IPS-15b (cell line): ENCODE results near the gene C2CD5.
"Not testable (repeated sequence)": the region's sequence is repeated elsewhere in the genome, so short reads cannot be mapped to it uniquely, and the experiment has no call there.

Source experiments
- H3K27me3 ChIP-seq: one replicate; pipeline ENCODE4 v1.6.1; 2013; ENCODE audit warnings: low read length; ENCODE audit not compliant: control insufficient read depth, insufficient read depth
- H3K36me3 ChIP-seq: one replicate; pipeline ENCODE4 v1.6.1; 2013; ENCODE audit warnings: low read length; ENCODE audit not compliant: control insufficient read depth, insufficient read depth
- H3K4me1 ChIP-seq: one replicate; pipeline ENCODE4 v1.6.1; 2013; ENCODE audit warnings: mild to moderate bottlenecking, low read length; ENCODE audit not compliant: control insufficient read depth, insufficient read depth
- H3K4me3 ChIP-seq: one replicate; pipeline ENCODE4 v1.5.1; 2013; ENCODE audit warnings: low read depth, low read length
- H3K9ac ChIP-seq: one replicate; pipeline ENCODE4 v1.6.1; 2013; ENCODE audit warnings: low read depth, mild to moderate bottlenecking, low read length
- H3K9me3 ChIP-seq: one replicate; pipeline ENCODE4 v1.6.1; 2013; ENCODE audit warnings: mild to moderate bottlenecking, low read length; ENCODE audit not compliant: control insufficient read depth, insufficient read depth

The C2CD5 gene

DNA sequence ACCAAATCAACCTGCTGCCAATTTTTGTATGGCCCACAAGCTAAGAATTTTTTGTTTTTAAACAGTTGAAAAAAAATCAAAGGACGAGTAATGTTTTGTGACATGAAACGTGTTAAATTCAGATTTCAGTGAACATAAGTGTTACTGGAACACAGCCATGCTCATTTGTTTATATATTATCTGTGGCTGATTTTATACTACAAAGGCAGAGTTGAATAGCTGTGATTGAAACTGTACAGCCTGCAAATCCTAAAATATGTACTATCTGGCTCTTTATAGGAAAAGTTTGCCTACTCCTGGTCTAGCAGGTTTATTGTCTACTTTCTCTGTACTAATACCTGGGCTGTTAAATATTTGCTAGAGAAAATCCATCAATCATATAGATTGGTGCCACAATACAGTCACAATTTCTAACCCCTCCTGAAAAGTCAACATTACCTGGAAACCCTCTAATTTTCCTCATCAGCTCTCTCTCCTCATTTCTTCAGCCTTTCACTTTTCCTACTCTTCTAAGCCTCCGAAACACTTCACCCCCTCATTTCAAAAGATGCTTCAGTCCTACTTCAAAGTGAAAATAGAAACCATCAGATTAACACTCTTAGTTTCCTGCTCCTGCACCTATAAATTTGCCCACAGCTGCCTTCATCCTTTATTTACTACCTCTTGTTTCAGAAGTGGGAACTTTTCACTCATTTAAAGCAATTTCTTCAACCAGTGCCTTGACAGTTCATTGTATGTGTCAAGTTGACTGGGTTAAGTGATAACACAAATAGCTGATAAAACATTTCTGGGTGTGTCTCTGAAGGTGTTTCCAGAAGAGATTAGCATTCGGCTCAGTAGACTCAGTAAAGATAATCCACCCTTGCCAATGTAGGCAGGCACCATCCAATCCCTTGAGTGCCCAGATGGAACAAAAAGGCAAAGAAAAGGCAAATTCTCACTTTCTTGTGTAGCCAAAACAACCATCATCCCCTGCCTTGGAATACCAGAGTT is 18.0 kb upstream of the C2CD5 start:
- no peaks in the 10 kb centered on the region for H3K9me3 ChIP-seq
- no peak overlapping the region for H3K9ac ChIP-seq
- no peaks in the 10 kb centered on the region for H3K27me3 ChIP-seq
- H3K36me3 ChIP-seq, result no peaks in the 10 kb centered on the region
- H3K4me1 ChIP-seq, result no peaks in the 10 kb centered on the region
- no peak overlapping the region for H3K4me3 ChIP-seq

GRCh38 chr12:22554750-22555149 is 10.4 kb upstream of the C2CD5 start:
- H3K4me3 ChIP-seq, H3K9ac ChIP-seq, H3K36me3 ChIP-seq, H3K27me3 ChIP-seq, H3K9me3 ChIP-seq: not testable (repeated sequence)
- peaks cover 14% of the 10 kb centered on the region for H3K4me1 ChIP-seq

DNA sequence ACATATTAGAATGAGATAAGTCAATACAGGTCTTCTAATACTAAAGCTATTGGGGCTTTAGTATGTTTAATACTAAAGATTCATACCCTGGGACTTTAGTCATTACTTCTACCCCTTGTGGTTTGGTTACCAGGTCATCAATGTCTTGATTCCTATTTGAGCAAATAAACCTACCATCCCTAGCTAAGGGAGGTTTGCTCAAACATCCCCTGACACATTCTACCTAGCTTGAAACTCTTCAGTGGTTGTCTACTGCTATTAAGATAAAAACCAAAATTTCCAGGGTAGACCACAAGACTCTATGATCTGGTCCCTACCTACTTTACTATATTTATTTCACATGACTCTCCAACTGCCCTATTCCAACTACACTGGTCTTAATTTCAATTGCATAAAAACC is 7.3 kb upstream of the C2CD5 start:
- no peaks in the 10 kb centered on the region for H3K36me3 ChIP-seq
- no peak overlapping the region for H3K9ac ChIP-seq
- no peaks in the 10 kb centered on the region for H3K27me3 ChIP-seq
- no peaks in the 10 kb centered on the region for H3K9me3 ChIP-seq
- H3K4me3 ChIP-seq, result no peak overlapping the region
- H3K4me1 ChIP-seq, result peaks cover 14% of the 10 kb centered on the region

- peak overlapping the region; percentile 65 for H3K9ac ChIP-seq
- peak overlapping the region; percentile 90 for H3K4me3 ChIP-seq
- H3K27me3 ChIP-seq, result no peaks in the 10 kb centered on the region
- no peaks in the 10 kb centered on the region for H3K9me3 ChIP-seq
- no peaks in the 10 kb centered on the region for H3K36me3 ChIP-seq
- peaks cover 10% of the 10 kb centered on the region for H3K4me1 ChIP-seq
Observed at GRCh38 chr12:22545255-22545654, 913 bp upstream of the C2CD5 start.

GRCh38 chr12:22543246-22544037 is 900 bp downstream of the C2CD5 start:
- Histone ChIP-seq H3K27me3 (no peaks in the 10 kb centered on the region), H3K4me1 (peaks cover 11% of the 10 kb centered on the region), H3K9ac (peak overlapping the region; percentile 68), H3K4me3 (peak overlapping the region; percentile 90), H3K36me3 (no peaks in the 10 kb centered on the region), H3K9me3 (no peaks in the 10 kb centered on the region)

DNA sequence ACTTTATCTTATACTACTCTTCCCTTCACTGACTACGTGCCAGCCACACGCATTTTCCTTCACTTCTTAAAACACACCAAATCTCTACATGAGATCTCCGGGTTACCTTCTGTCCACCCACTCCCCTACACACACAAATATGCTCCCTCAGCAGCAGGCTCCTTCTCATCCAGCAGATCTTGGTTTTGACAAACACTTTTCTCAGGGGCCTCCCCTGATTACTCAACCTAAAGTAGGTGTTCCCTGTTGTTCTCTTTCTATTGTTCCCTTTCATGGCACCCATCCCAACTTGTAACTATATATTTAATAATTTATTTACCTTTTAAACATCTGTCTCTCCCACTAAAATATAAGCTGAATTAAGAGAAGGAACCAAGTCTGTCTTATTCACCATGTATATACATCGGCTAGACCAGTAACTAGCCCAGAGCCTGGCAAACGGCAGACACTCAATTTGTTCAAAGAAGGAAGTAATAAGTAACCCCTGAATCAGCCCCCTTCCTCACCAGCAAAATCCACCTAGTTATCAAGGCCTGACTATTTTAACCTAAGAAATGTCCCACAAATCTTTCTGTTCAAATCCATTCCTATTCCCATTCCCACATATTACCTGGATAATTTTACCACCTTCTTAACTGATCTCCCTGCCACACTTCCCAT is 2.7 kb downstream of the C2CD5 start:
- Histone ChIP-seq H3K4me1 (peaks cover 14% of the 10 kb centered on the region), H3K36me3 (no peaks in the 10 kb centered on the region), H3K9ac (no peak overlapping the region), H3K4me3 (no peak overlapping the region), H3K27me3 (no peaks in the 10 kb centered on the region), H3K9me3 (no peaks in the 10 kb centered on the region)

GRCh38 chr12:22539055-22539454 is 5.3 kb downstream of the C2CD5 start:
- Histone ChIP-seq H3K9ac (no peak overlapping the region), H3K4me3 (no peak overlapping the region), H3K36me3 (no peaks in the 10 kb centered on the region), H3K27me3 (no peaks in the 10 kb centered on the region), H3K9me3 (no peaks in the 10 kb centered on the region), H3K4me1 (peaks cover 21% of the 10 kb centered on the region)

DNA sequence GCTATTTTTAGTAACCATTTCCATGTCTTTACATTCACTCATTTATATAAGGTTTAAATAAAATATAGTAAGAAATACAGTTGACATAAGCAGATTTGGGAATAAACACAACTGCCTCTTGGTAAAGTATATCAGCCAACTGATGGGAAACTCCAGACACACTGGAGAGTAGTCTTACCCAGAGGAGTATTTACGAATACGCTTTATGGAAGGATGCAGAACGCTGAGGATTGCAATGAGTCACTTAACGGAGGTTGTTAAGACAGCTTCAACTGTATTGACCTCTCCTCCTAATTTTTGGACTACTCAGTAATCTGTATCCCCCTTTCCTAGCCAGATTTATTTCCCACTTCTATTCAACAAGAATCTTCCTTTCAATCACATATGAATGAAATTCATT is 6.0 kb downstream of the C2CD5 start:
- Histone ChIP-seq H3K9ac (no peak overlapping the region), H3K4me1 (peaks cover 20% of the 10 kb centered on the region), H3K4me3 (no peak overlapping the region), H3K9me3 (no peaks in the 10 kb centered on the region), H3K27me3 (no peaks in the 10 kb centered on the region), H3K36me3 (peaks cover 4% of the 10 kb centered on the region)

- Histone ChIP-seq H3K9me3 (no peaks in the 10 kb centered on the region), H3K4me3 (no peak overlapping the region), H3K36me3 (peaks cover 4% of the 10 kb centered on the region), H3K9ac (no peak overlapping the region), H3K4me1 (peaks cover 11% of the 10 kb centered on the region), H3K27me3 (no peaks in the 10 kb centered on the region)
Observed at GRCh38 chr12:22536971-22537544, 7.3 kb downstream of the C2CD5 start.

DNA sequence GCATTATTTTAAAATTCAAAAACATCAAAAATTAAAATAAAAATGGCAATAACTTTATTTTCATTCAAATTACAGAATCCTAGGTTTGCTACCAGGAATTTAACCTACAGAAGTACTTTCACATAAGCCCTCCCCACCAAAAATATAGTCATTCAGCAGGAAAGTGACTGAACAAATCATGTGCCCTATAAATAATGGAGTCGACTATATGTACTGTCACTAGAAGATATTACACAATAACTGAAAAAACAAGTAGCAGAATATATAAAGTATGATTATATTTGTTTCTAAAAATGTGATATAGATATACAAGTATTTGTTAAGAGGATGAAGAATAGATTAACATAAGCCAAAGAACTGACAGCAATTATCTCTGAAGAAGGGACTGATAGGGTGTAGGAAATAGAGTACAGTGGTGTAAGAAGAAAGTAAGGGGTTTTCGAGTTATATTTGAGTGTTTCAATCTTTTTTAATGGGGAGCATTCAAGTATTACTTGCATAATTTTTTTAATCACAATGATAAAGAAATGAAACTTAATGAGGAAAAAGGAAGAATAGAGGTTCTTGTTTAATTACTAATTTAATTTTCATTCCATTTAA is 7.9 kb downstream of the C2CD5 start:
- Histone ChIP-seq H3K27me3 (no peaks in the 10 kb centered on the region), H3K4me1 (peaks cover 11% of the 10 kb centered on the region), H3K4me3 (no peak overlapping the region), H3K36me3 (peaks cover 4% of the 10 kb centered on the region), H3K9ac (no peak overlapping the region), H3K9me3 (no peaks in the 10 kb centered on the region)

DNA sequence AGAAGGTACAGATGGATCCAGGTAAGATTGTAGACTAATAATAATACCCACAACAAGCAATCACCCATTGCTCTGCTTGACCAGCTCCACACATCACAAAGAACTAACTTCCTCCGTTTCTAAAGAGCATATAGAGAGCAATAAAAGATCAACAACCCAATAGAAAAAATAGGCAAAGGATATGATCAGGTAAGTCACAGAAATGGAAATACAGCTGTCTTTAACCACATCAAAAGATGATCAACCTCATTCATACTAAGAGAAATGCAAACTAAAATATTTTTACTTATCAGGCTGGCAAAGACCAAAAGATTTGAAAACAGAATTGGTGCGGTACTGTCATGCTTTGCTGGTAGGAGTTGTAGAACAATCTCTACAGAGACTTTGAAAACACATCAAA is 8.9 kb downstream of the C2CD5 start:
- no peaks in the 10 kb centered on the region for H3K9me3 ChIP-seq
- H3K4me3 ChIP-seq, result no peak overlapping the region
- no peaks in the 10 kb centered on the region for H3K27me3 ChIP-seq
- no peak overlapping the region for H3K9ac ChIP-seq
- H3K36me3 ChIP-seq, result peaks cover 4% of the 10 kb centered on the region
- peaks cover 11% of the 10 kb centered on the region for H3K4me1 ChIP-seq
